K562 (cell line): ENCODE measurements around the gene BRCA1. TPM values are rescaled to one million over a fixed set of nuclear protein-coding genes. Genes with fewer than 3 reads are reported as not detected.
"Not testable (repeated sequence)": the region's sequence is repeated elsewhere in the genome, so short reads cannot be mapped to it uniquely, and the experiment has no call there.

Source experiments
- ATAC-seq: fragments of 200-7000 bp; cut with Tn5 transposase; 3 replicates; pipeline ENCODE4 v1.9.1; 2020; ENCODE audit warnings: moderate library complexity
- BruUV-seq: library from RNA; stranded (reverse); fragments of 400-500 nt; replicated peaks from 2 replicates; lab custom pipeline; 2021; lab: Mats Ljungman, UMichigan
- CTCF ChIA-PET: fragments of 300-600 bp; formaldehyde crosslinking; extraction: SDS; loops from one replicate; lab custom pipeline; 2021; ENCODE audit warnings: low intra/inter-chr PET ratio; lab: Yijun Ruan, JAX
- POLR2A ChIA-PET: fragments of 300-600, 350-650 bp; sonication (Branson Sonifier 250); formaldehyde crosslinking; extraction: SDS; loops from one replicate; lab custom pipeline; 2021; ENCODE audit warnings: antibody characterized with exemption, inconsistent platforms; lab: Yijun Ruan, JAX
- DNase-seq, 4 experiments: peaks; one replicate each; pipeline versions ENCODE4 v3.0.0 to v3.0.0-alpha.2; 2011 to 2018; ENCODE audit warnings: low spot score in 3 of 4, mixed read lengths in 3 of 4; ENCODE audit errors: extremely low read depth in 1 of 4
- FAIRE-seq: peaks from 2 replicates; lab custom pipeline; 2011; peaks lifted over from hg19 to GRCh38; lab: Jason Lieb, UNC
- H2AFZ ChIP-seq: 2 replicates; pipeline ENCODE4 v1.6.0; 2011; ENCODE audit warnings: low read depth, low read length, control low read depth, inconsistent platforms
- H3K27ac ChIP-seq: fragments of 200-600 bp; 3 replicates; pipeline ENCODE4 v1.8.0; 2011; ENCODE audit warnings: low read depth, mild to moderate bottlenecking, control low read depth, inconsistent platforms, low read length, moderate library complexity, mixed read lengths; ENCODE audit errors: extremely low read depth
- H3K27me3 ChIP-seq, 2 experiments: fragments of 300-600 bp in 1 of 2; 2 replicates in 1 of 2; 3 replicates in 1 of 2; pipeline versions ENCODE4 v1.6.0 to v1.8.0; 2011; ENCODE audit warnings: inconsistent platforms in 2 of 2, low read length in 2 of 2, mild to moderate bottlenecking in 1 of 2, mixed read lengths in 1 of 2, moderate library complexity in 1 of 2; ENCODE audit not compliant: control insufficient read depth in 2 of 2, insufficient read depth in 2 of 2
- H3K36me3 ChIP-seq: fragments of 300-600 bp; 3 replicates; pipeline ENCODE4 v1.8.0; 2011; ENCODE audit warnings: mild to moderate bottlenecking, low read length, inconsistent platforms; ENCODE audit not compliant: control insufficient read depth, insufficient read depth
- H3K4me1 ChIP-seq, 2 experiments: fragments of 200-600 bp in 1 of 2; replicated peaks in 1 of 2; 2 replicates in 1 of 2; 3 replicates in 1 of 2; pipeline versions ENCODE4 v1.5.1 to v1.8.0; 2011; ENCODE audit warnings: inconsistent platforms in 2 of 2, low read length in 2 of 2, mild to moderate bottlenecking in 1 of 2, mixed read lengths in 1 of 2, moderate library complexity in 1 of 2; ENCODE audit not compliant: control insufficient read depth in 2 of 2, insufficient read depth in 2 of 2
- H3K4me2 ChIP-seq: 2 replicates; pipeline ENCODE4 v1.6.1; 2011; ENCODE audit warnings: low read length, control low read depth, inconsistent platforms, mixed read lengths; ENCODE audit not compliant: insufficient read depth
- H3K4me3 ChIP-seq: fragments of 200-600 bp; sonication (generic), shearing (Covaris generic); 2 replicates; pipeline ENCODE4 v1.5.1; 2016; ENCODE audit warnings: control low read depth, inconsistent platforms
- H3K79me2 ChIP-seq: fragments of 200-600 bp; 3 replicates; pipeline ENCODE4 v1.8.0; 2011; ENCODE audit warnings: low read length, inconsistent platforms; ENCODE audit not compliant: control insufficient read depth, insufficient read depth
- H3K9ac ChIP-seq, 2 experiments: 2 replicates each; pipeline versions ENCODE4 v1.6.0 to v1.6.1; 2011; ENCODE audit warnings: low read depth in 2 of 2, low read length in 2 of 2, control low read depth in 1 of 2, inconsistent platforms in 1 of 2, mild to moderate bottlenecking in 1 of 2, mixed read lengths in 1 of 2; ENCODE audit not compliant: insufficient read depth in 1 of 2
- H3K9me1 ChIP-seq: one replicate; pipeline ENCODE4 v1.6.0; 2011; ENCODE audit warnings: inconsistent platforms, mild to moderate bottlenecking, low read length, moderate library complexity; ENCODE audit not compliant: control insufficient read depth, insufficient read depth
- H3K9me3 ChIP-seq: replicated peaks from 2 replicates; pipeline ENCODE4 v1.5.1; 2011; ENCODE audit warnings: low read depth, low read length, inconsistent platforms; ENCODE audit not compliant: control insufficient read depth, insufficient read depth
- H4K20me1 ChIP-seq: replicated peaks from 2 replicates; pipeline ENCODE4 v1.6.1; 2011; ENCODE audit warnings: low read length, inconsistent platforms, mixed read lengths; ENCODE audit not compliant: control insufficient read depth, insufficient read depth
- ARID1B ChIP-seq: fragments of 450-650 bp; IDR thresholded peaks from 2 replicates; pipeline ENCODE4 v1.6.1; 2016; ENCODE audit warnings: antibody characterized with exemption, mild to moderate bottlenecking, inconsistent platforms
- CHD2 ChIP-seq: IDR thresholded peaks from 2 replicates; pipeline ENCODE4 v1.6.1; 2011; ENCODE audit warnings: low read depth, low read length
- ILF3 ChIP-seq: fragments of 450-650 bp; IDR thresholded peaks from 2 replicates; pipeline ENCODE4 v1.6.1; 2018; ENCODE audit warnings: antibody characterized with exemption, mild to moderate bottlenecking, moderate library complexity, borderline replicate concordance
- KDM5B ChIP-seq: fragments of 200-600 bp; sonication (generic); IDR thresholded peaks from 2 replicates; pipeline ENCODE4 v1.6.1; 2012; ENCODE audit warnings: low read depth, mild to moderate bottlenecking, moderate library complexity, low read length, control low read depth, inconsistent platforms; ENCODE audit not compliant: insufficient replicate concordance
- POLR2A ChIP-seq: fragments of 450-650 bp; conservative IDR thresholded peaks from 2 replicates; pipeline ENCODE4 v1.6.1; 2016
- RBFOX2 ChIP-seq: fragments of 200-400 bp; formaldehyde crosslinking; IDR thresholded peaks from 2 replicates; pipeline ENCODE4 v1.6.1; 2017; ENCODE audit warnings: low read depth, mild to moderate bottlenecking, low read length, moderate library complexity
- ZNF217 ChIP-seq: sonication (generic); formaldehyde crosslinking; IDR thresholded peaks from 2 replicates; pipeline ENCODE4 v1.8.0; 2022; ENCODE audit warnings: mild to moderate bottlenecking, missing genetic modification reagents
- ZNF398 ChIP-seq: fragments of 250-450 bp; sonication (Bioruptor Pico); IDR thresholded peaks from 2 replicates; pipeline ENCODE4 v1.8.0; 2021; ENCODE audit warnings: moderate library complexity, mild to moderate bottlenecking, inconsistent platforms
- WGBS: fragments of 100-300 bp; shearing (Covaris generic); methylation state at CpG from one replicate; pipeline ENCODE4 v1.1.6; 2016; ENCODE audit warnings: low coverage, mixed read lengths; ENCODE audit not compliant: insufficient coverage; ENCODE audit errors: missing lambda C conversion rate; 5-methylcytosine and 5-hydroxymethylcytosine counted together
- in situ Hi-C: fragments of 300-500 bp; cut with MboI; formaldehyde crosslinking; loops from 4 replicates; pipeline ENCODE4 v1.15.0; 2018; ENCODE audit warnings: inconsistent platforms, mixed read lengths
- intact Hi-C: fragments of 100-400 bp; cut with micrococcal nuclease; formaldehyde crosslinking; loops from 2 replicates; pipeline ENCODE4 v1.14.2; 2022
- polyA plus RNA-seq, 8 experiments: library from polyadenylated mRNA; depleted of rRNA in 4 of 8; stranded (reverse) in 5 of 8; unstranded in 3 of 8; fragments of >200 nt; fragmentation: Nextera tagmentation in 2 of 8; fragmentation: Illumina TruSeq in 1 of 8; extraction: Ambion mirVana in 2 of 8; extraction: Trizol in 1 of 8; gene quantifications; 2 replicates each; pipeline versions ENCODE4 v1.2.1 to v1.2.3, GENCODE V29; 2011 to 2014; ENCODE audit warnings: inconsistent platforms in 1 of 8, missing spikeins in 1 of 8
- total RNA-seq, 7 experiments: library from RNA; depleted of rRNA in 6 of 7; stranded (reverse); fragments of >200 nt in 6 of 7; fragmentation: Illumina TruSeq in 2 of 7; extraction: Trizol in 2 of 7; gene quantifications; 2 replicates each; pipeline versions ENCODE4 v1.2.1 to v1.2.3, GENCODE V29; 2011 to 2021; ENCODE audit warnings: low replicate concordance in 1 of 7

The BRCA1 gene
- total and polyA plus RNA-seq, 9 of the 15 experiments (the other 6 are each of a cell fraction or from before 2014, with no cell fraction given): 25.9 to 95.3 (median 62.3) TPM

GRCh38 chr17:43003542-43004172 is 121.5 kb downstream of the BRCA1 start (continued):
- no peak for TF ChIP-seq ZNF398
- TF ChIP-seq ZNF217 (CRISPR knock-in tag): no peak
- TF ChIP-seq KDM5B: peak; percentile 18
- TF ChIP-seq ARID1B: no peak
- TF ChIP-seq CHD2: 0 out of 2 replicates have a peak, but pooled peaks have one; percentile 14

- peaks cover 14 to 18% of the 10 kb centered on the region in 2 experiments; a peak in 4 of 5 replicates for H3K4me1 ChIP-seq
- POLR2A ChIA-PET: interaction anchor here (0.9 to 1.8 kb wide), 3 partner anchors 10 to 315 kb away, joined by 3 to 7 read pairs (median 4); no protein-coding TSS in a partner anchor
- in situ Hi-C loops: not testable (repeated sequence)
These were observed 124.3 kb downstream of the BRCA1 start for GRCh38 chr17:43000894-43001293.

More at GRCh38 chr17:43000894-43001293, 124.3 kb downstream of the BRCA1 start:
- peak overlapping the region; percentile 10; the same call in 1 of the 3 replicates for H3K27ac ChIP-seq
- H4K20me1 ChIP-seq, intact Hi-C loops, CTCF ChIA-PET, DNase-seq, H3K27me3 ChIP-seq, H3K9me3 ChIP-seq, ATAC-seq, H3K9me1 ChIP-seq, H3K4me2 ChIP-seq, FAIRE-seq, H3K4me3 ChIP-seq, BruUV-seq, H2AFZ ChIP-seq: not testable (repeated sequence)
- peaks cover 33% of the 10 kb centered on the region for H3K79me2 ChIP-seq
- 95% methylated on average over 11 of the region's 13 CpGs for WGBS
- TF ChIP-seq POLR2A (peak; percentile 22), ILF3 (peak; percentile 88; the same call in 1 of the 2 replicates), RBFOX2 (peak; percentile 50)
- peaks cover 62% of the 10 kb centered on the region for H3K36me3 ChIP-seq
- H3K9ac ChIP-seq: peak overlapping the region in 1 of 2 experiments; percentile 81; a peak in 2 of 4 replicates
